Ascending aorta (tissue), 2 donors: Measurements from ENCODE around the gene PAQR9. TPM values are rescaled to one million over a fixed set of nuclear protein-coding genes. Genes with fewer than 3 reads are reported as not detected.
A peak's percentile ranks its signal among the peaks of the same experiment; 100 is the strongest.
"Not testable (repeated sequence)": the region's sequence is repeated elsewhere in the genome, so short reads cannot be mapped to it uniquely, and the experiment has no call there.

Experiments
- DNase-seq, 2 donors: peaks; one replicate each; pipeline ENCODE4 v3.0.0-alpha.2; 2019; ENCODE audit warnings: low spot score in 2 of 2
- H3K27ac ChIP-seq, 2 donors: fragments of 200-600 bp; sonication (generic); one replicate each; pipeline ENCODE4 v1.5.1; 2016 to 2017; ENCODE audit warnings: mild to moderate bottlenecking in 1 of 2
- H3K27me3 ChIP-seq: fragments of 200-600 bp; sonication (generic); one replicate; pipeline ENCODE4 v1.5.1; 2017
- H3K36me3 ChIP-seq, 2 donors: fragments of 200-600 bp; sonication (generic); one replicate each; pipeline ENCODE4 v1.5.1; 2016
- H3K4me1 ChIP-seq, 2 donors: fragments of 200-600 bp; sonication (generic); one replicate each; pipeline ENCODE4 v1.5.1; 2016 to 2017; ENCODE audit warnings: mild to moderate bottlenecking in 1 of 2
- H3K4me3 ChIP-seq, 2 donors: fragments of 200-600 bp; sonication (generic); one replicate each; pipeline ENCODE4 v1.5.1; 2016 to 2017; ENCODE audit warnings: mild to moderate bottlenecking in 1 of 2
- H3K9me3 ChIP-seq, 2 donors: fragments of 200-600 bp; sonication (generic); one replicate each; pipeline ENCODE4 v1.5.1; 2016
- intact Hi-C: fragments of 100-400 bp; cut with DNase I; formaldehyde crosslinking; loops from one replicate; pipeline ENCODE4 v1.15.1; 2023
- total RNA-seq: library from RNA; depleted of rRNA; stranded (reverse); fragments of >200 nt; gene quantifications from one replicate; pipeline ENCODE4 v1.1.0, GENCODE V29; 2016
- TF ChIP-seq, protein P1 (sequence below), 3 experiments: fragments of 200-600 bp in 2 of 3; fragments of 450-650 bp in 1 of 3; sonication (generic) in 2 of 3; IDR thresholded peaks; one replicate each; pipeline ENCODE4 v1.5.1; 2016 to 2019; ENCODE audit warnings: antibody characterized with exemption in 3 of 3, mild to moderate bottlenecking in 1 of 3, moderate library complexity in 1 of 3

The PAQR9 gene
- total RNA-seq, 1 donor from 2014 or later = not detected

DNA sequence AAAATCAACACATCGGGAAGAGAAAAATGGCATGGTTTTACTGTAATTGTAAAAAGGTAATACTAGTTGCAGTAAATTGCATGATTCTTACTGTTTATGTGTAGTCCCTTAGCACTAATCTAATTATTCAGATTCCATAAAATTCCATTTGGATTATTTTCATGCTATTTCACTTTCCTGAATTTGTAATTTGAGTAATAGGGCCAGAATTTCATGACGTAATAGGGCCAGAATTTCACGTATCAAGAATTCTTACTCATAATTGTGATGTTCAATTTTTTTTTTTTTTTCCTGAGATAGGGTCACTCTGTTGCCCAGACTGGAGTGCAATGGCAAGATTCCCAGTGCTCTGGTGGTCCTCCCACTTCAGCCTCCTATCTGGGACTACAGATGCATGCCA, 35.0 kb upstream of the PAQR9 start:
- TF ChIP-seq, protein P1, sequence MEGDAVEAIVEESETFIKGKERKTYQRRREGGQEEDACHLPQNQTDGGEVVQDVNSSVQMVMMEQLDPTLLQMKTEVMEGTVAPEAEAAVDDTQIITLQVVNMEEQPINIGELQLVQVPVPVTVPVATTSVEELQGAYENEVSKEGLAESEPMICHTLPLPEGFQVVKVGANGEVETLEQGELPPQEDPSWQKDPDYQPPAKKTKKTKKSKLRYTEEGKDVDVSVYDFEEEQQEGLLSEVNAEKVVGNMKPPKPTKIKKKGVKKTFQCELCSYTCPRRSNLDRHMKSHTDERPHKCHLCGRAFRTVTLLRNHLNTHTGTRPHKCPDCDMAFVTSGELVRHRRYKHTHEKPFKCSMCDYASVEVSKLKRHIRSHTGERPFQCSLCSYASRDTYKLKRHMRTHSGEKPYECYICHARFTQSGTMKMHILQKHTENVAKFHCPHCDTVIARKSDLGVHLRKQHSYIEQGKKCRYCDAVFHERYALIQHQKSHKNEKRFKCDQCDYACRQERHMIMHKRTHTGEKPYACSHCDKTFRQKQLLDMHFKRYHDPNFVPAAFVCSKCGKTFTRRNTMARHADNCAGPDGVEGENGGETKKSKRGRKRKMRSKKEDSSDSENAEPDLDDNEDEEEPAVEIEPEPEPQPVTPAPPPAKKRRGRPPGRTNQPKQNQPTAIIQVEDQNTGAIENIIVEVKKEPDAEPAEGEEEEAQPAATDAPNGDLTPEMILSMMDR (IDR thresholded peaks at IDR 0.05) = no peak
- H3K9me3 ChIP-seq = no peaks in the 10 kb centered on the region
- no peaks in the 10 kb centered on the region for H3K36me3 ChIP-seq
- no peak overlapping the region for H3K4me3 ChIP-seq
- H3K4me1 ChIP-seq = peaks cover 4 to 20% of the 10 kb centered on the region in 2 donors
- intact Hi-C loops = no loop called here
- H3K27ac ChIP-seq = no peak overlapping the region
- H3K27me3 ChIP-seq = no peaks in the 10 kb centered on the region
- no peak for DNase-seq

DNA sequence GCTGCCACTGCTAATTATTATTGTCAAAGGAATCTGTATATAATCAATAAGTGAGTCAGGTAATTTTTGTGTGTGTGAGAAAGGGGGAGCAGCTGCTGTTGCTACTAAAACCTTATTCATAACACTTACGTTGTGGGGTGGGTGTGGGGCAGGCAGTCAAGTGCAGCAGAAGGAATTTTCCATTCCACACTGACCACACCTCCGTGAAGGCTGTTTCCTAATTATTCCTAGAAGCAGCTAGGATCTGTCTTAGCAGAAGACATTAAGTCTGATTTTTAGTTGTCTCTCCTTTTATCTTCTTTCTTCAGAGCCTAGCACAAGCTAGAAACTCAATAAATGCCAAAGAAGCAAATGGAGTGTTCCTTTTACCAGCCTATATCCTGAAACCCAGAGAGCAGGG, 33.9 kb upstream of the PAQR9 start:
- TF ChIP-seq, protein P1 (IDR thresholded peaks at IDR 0.05) = no peak
- H3K4me1 ChIP-seq = peaks cover 4 to 10% of the 10 kb centered on the region in 2 donors
- intact Hi-C loops = no loop called here
- no peaks in the 10 kb centered on the region for H3K9me3 ChIP-seq
- no peak overlapping the region for H3K4me3 ChIP-seq
- H3K27me3 ChIP-seq = no peaks in the 10 kb centered on the region
- H3K36me3 ChIP-seq = no peaks in the 10 kb centered on the region
- no peak for DNase-seq
- H3K27ac ChIP-seq = no peak overlapping the region

DNA sequence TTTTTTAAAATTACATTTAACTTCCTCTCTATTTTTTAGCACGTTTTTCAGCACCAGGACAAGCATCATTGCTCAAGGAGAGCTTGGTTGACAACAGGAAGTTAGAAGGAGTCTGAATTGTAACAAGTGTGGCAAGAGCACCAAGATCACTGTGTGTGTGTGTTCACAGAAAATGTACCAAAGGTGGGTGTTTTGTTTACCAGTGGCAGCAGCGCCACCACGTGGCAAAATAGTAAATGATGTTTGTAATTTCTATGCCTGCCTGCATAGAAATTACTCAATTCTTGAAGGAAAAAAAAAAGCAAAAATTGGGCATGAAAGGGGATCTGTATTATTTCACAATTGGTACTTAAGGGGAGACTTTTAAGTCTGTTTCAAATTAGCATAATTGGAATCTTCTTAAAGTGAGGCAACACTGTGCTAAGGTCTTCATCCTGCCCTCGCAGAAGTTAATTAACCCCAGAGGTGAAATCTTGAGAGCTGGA, 30.5 kb upstream of the PAQR9 start:
- no peaks in the 10 kb centered on the region for H3K9me3 ChIP-seq
- H3K27me3 ChIP-seq = no peaks in the 10 kb centered on the region
- intact Hi-C loops = no loop called here
- H3K4me3 ChIP-seq = no peak overlapping the region
- no peak overlapping the region for H3K27ac ChIP-seq
- no peaks in the 10 kb centered on the region for H3K4me1 ChIP-seq
- TF ChIP-seq, protein P1 (IDR thresholded peaks at IDR 0.05) = peak in 2 of 3 experiments; percentile 57 to 67
- no peaks in the 10 kb centered on the region for H3K36me3 ChIP-seq
- peak in 1 of 2 donors; percentile 80 for DNase-seq

DNA sequence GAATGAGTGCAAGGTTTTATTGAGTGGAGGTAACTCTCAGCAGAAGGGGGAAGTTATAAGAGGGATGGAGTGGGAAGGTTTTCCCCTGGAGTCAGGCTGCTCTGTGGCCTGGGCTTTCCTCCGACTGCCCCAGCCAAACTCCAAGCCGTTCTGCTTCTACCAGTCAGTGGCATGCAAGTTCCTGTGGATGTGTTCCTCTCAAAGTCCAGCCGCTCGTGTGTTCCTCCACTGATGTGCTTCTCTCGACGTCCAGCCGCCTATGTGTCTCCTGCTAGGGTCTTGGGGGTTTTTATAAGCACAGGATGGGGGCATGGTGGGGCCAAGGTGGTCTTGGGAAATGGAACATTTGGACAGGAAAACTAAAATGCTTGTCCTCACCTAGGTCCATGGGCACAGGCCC, 28.8 kb upstream of the PAQR9 start:
- TF ChIP-seq, protein P1 (IDR thresholded peaks at IDR 0.05) = no peak
- H3K4me1 ChIP-seq = no peaks in the 10 kb centered on the region
- no peaks in the 10 kb centered on the region for H3K27me3 ChIP-seq
- H3K4me3 ChIP-seq = no peak overlapping the region
- DNase-seq = no peak
- no peaks in the 10 kb centered on the region for H3K9me3 ChIP-seq
- no peak overlapping the region for H3K27ac ChIP-seq
- intact Hi-C loops = no loop called here
- no peaks in the 10 kb centered on the region for H3K36me3 ChIP-seq

DNA sequence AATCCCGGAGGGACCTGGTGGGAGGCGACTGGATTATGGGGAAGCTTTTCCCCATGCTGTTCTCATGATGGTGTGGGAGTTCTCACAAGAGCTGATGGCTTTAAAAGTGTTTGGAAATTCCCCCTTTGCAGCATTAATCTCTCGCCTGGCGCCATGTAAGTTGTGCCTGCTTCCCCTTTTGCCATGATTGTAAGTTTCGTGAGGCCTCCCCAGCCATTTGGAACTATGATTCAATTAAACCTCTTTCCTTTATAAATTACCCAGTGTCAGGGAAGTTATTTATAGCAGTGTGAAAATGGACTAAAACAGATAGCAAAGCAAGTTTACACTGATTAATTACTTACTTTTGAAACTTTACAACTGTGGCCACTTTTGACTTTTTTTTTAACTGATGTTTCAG, 27.2 kb upstream of the PAQR9 start:
- H3K36me3 ChIP-seq = no peaks in the 10 kb centered on the region
- DNase-seq = no peak
- intact Hi-C loops = no loop called here
- H3K4me1 ChIP-seq = no peaks in the 10 kb centered on the region
- no peaks in the 10 kb centered on the region for H3K27me3 ChIP-seq
- no peaks in the 10 kb centered on the region for H3K9me3 ChIP-seq
- H3K4me3 ChIP-seq = no peak overlapping the region
- TF ChIP-seq, protein P1 (IDR thresholded peaks at IDR 0.05) = no peak
- no peak overlapping the region for H3K27ac ChIP-seq

DNA sequence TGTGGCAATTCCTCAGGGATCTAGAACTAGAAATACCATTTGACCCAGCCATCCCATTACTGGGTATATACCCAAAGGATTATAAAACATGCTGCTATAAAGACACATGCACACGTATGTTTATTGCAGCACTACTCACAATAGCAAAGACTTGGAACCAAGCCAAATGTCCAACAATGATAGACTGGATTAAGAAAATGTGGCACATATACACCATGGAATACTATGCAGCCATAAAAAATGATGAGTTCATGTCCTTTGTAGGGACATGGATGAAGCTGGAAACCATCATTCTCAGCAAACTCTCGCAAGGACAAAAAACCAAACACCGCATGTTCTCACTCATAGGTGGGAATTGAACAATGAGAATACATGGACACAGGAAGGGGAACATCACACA, 25.4 kb upstream of the PAQR9 start:
- H3K27ac ChIP-seq, H3K4me1 ChIP-seq, intact Hi-C loops, H3K9me3 ChIP-seq, H3K36me3 ChIP-seq, DNase-seq, H3K4me3 ChIP-seq, H3K27me3 ChIP-seq: not testable (repeated sequence)

GRCh38 chr3:142988221-142988620, 24.7 kb upstream of the PAQR9 start:
- H3K9me3 ChIP-seq, H3K36me3 ChIP-seq, H3K4me3 ChIP-seq, H3K27me3 ChIP-seq, H3K4me1 ChIP-seq, H3K27ac ChIP-seq, DNase-seq, intact Hi-C loops: not testable (repeated sequence)
